Measurements from ENCODE around the gene DLX3.

DLX3 gene

GRCh38 chr17:49952912-49953497 lies 42.0 kb downstream of the DLX3 start:
- no peaks in the 10 kb centered on the region for H3K9me3 ChIP-seq (ENCODE audit: control insufficient read depth in 2 of 2, low read length in 2 of 2)
- no peak overlapping the region for H3K4me3 ChIP-seq (ENCODE audit: low read length in 2 of 2)
- H3K9ac ChIP-seq (ENCODE audit: low read length in 2 of 2): no peak overlapping the region
- H3K27ac ChIP-seq (ENCODE audit: low read length): no peak overlapping the region
- H3K4me1 ChIP-seq (ENCODE audit: control insufficient read depth, insufficient read depth, low read length): no peaks in the 10 kb centered on the region
- no peaks in the 10 kb centered on the region for H3K36me3 ChIP-seq (ENCODE audit: control insufficient read depth in 2 of 2, insufficient read depth in 2 of 2, low read length in 2 of 2)
- peaks cover 26 to 32% of the 10 kb centered on the region in 2 donors for H3K27me3 ChIP-seq (ENCODE audit: control insufficient read depth in 1 of 2, insufficient read depth in 2 of 2, low read length in 2 of 2)

GRCh38 chr17:49952209-49952911 lies 42.7 kb downstream of the DLX3 start:
- Histone ChIP-seq H3K9me3 (ENCODE audit: control insufficient read depth in 2 of 2, low read length in 2 of 2) (no peaks in the 10 kb centered on the region), H3K4me3 (ENCODE audit: low read length in 2 of 2) (no peak overlapping the region), H3K4me1 (ENCODE audit: control insufficient read depth, insufficient read depth, low read length) (no peaks in the 10 kb centered on the region), H3K36me3 (ENCODE audit: control insufficient read depth in 2 of 2, insufficient read depth in 2 of 2, low read length in 2 of 2) (no peaks in the 10 kb centered on the region), H3K27me3 (ENCODE audit: control insufficient read depth in 1 of 2, insufficient read depth in 2 of 2, low read length in 2 of 2) (peaks cover 30 to 33% of the 10 kb centered on the region in 2 donors), H3K27ac (ENCODE audit: low read length) (no peak overlapping the region), H3K9ac (ENCODE audit: low read length in 2 of 2) (no peak overlapping the region)

GRCh38 chr17:49951362-49952082 lies 43.5 kb downstream of the DLX3 start:
- H3K9ac ChIP-seq (ENCODE audit: low read length in 2 of 2): no peak overlapping the region
- H3K36me3 ChIP-seq (ENCODE audit: control insufficient read depth in 2 of 2, insufficient read depth in 2 of 2, low read length in 2 of 2): no peaks in the 10 kb centered on the region
- no peak overlapping the region for H3K27ac ChIP-seq (ENCODE audit: low read length)
- peaks cover 33 to 37% of the 10 kb centered on the region in 2 donors for H3K27me3 ChIP-seq (ENCODE audit: control insufficient read depth in 1 of 2, insufficient read depth in 2 of 2, low read length in 2 of 2)
- no peak overlapping the region for H3K4me3 ChIP-seq (ENCODE audit: low read length in 2 of 2)
- H3K9me3 ChIP-seq (ENCODE audit: control insufficient read depth in 2 of 2, low read length in 2 of 2): no peaks in the 10 kb centered on the region
- H3K4me1 ChIP-seq (ENCODE audit: control insufficient read depth, insufficient read depth, low read length): no peaks in the 10 kb centered on the region

GRCh38 chr17:49949634-49950033 lies 45.4 kb downstream of the DLX3 start:
- H3K36me3 ChIP-seq (ENCODE audit: control insufficient read depth in 2 of 2, insufficient read depth in 2 of 2, low read length in 2 of 2): no peaks in the 10 kb centered on the region
- no peak overlapping the region for H3K4me3 ChIP-seq (ENCODE audit: low read length in 2 of 2)
- no peak overlapping the region for H3K9ac ChIP-seq (ENCODE audit: low read length in 2 of 2)
- H3K27me3 ChIP-seq (ENCODE audit: control insufficient read depth in 1 of 2, insufficient read depth in 2 of 2, low read length in 2 of 2): peaks cover 37 to 46% of the 10 kb centered on the region in 2 donors
- H3K4me1 ChIP-seq (ENCODE audit: control insufficient read depth, insufficient read depth, low read length): no peaks in the 10 kb centered on the region
- no peak overlapping the region for H3K27ac ChIP-seq (ENCODE audit: low read length)
- H3K9me3 ChIP-seq (ENCODE audit: control insufficient read depth in 2 of 2, low read length in 2 of 2): no peaks in the 10 kb centered on the region

- Histone ChIP-seq H3K4me1 (ENCODE audit: control insufficient read depth, insufficient read depth, low read length) (no peaks in the 10 kb centered on the region), H3K9me3 (ENCODE audit: control insufficient read depth in 2 of 2, low read length in 2 of 2) (no peaks in the 10 kb centered on the region), H3K27me3 (ENCODE audit: control insufficient read depth in 1 of 2, insufficient read depth in 2 of 2, low read length in 2 of 2) (peaks cover 33 to 54% of the 10 kb centered on the region in 2 donors)
These were observed 48.0 kb downstream of the DLX3 start for GRCh38 chr17:49946964-49947584.

GRCh38 chr17:49946208-49946607 lies 48.8 kb downstream of the DLX3 start:
- no peaks in the 10 kb centered on the region for H3K36me3 ChIP-seq (ENCODE audit: control insufficient read depth in 2 of 2, insufficient read depth in 2 of 2, low read length in 2 of 2)

More at GRCh38 chr17:49946964-49947584, 48.0 kb downstream of the DLX3 start:
- Histone ChIP-seq H3K36me3 (ENCODE audit: control insufficient read depth in 2 of 2, insufficient read depth in 2 of 2, low read length in 2 of 2) (no peaks in the 10 kb centered on the region), H3K27ac (ENCODE audit: low read length) (no peak overlapping the region), H3K4me3 (ENCODE audit: low read length in 2 of 2) (no peak overlapping the region), H3K9ac (ENCODE audit: low read length in 2 of 2) (no peak overlapping the region)

GRCh38 chr17:49944273-49944870 lies 50.7 kb downstream of the DLX3 start:
- H3K4me3 ChIP-seq (ENCODE audit: low read length in 2 of 2): no peak overlapping the region
- no peaks in the 10 kb centered on the region for H3K4me1 ChIP-seq (ENCODE audit: control insufficient read depth, insufficient read depth, low read length)
- H3K9ac ChIP-seq (ENCODE audit: low read length in 2 of 2): no peak overlapping the region
- H3K36me3 ChIP-seq (ENCODE audit: control insufficient read depth in 2 of 2, insufficient read depth in 2 of 2, low read length in 2 of 2): no peaks in the 10 kb centered on the region
- no peak overlapping the region for H3K27ac ChIP-seq (ENCODE audit: low read length)
- H3K27me3 ChIP-seq (ENCODE audit: control insufficient read depth in 1 of 2, insufficient read depth in 2 of 2, low read length in 2 of 2): peaks cover 11 to 51% of the 10 kb centered on the region in 2 donors
- H3K9me3 ChIP-seq (ENCODE audit: control insufficient read depth in 2 of 2, low read length in 2 of 2): no peaks in the 10 kb centered on the region

More at GRCh38 chr17:49946208-49946607, 48.8 kb downstream of the DLX3 start:
- Histone ChIP-seq H3K9me3 (ENCODE audit: control insufficient read depth in 2 of 2, low read length in 2 of 2) (no peaks in the 10 kb centered on the region), H3K4me3 (ENCODE audit: low read length in 2 of 2) (no peak overlapping the region), H3K9ac (ENCODE audit: low read length in 2 of 2) (no peak overlapping the region), H3K27me3 (ENCODE audit: control insufficient read depth in 1 of 2, insufficient read depth in 2 of 2, low read length in 2 of 2) (peaks cover 25 to 55% of the 10 kb centered on the region in 2 donors), H3K27ac (ENCODE audit: low read length) (no peak overlapping the region), H3K4me1 (ENCODE audit: control insufficient read depth, insufficient read depth, low read length) (no peaks in the 10 kb centered on the region)

- H3K9me3 ChIP-seq (ENCODE audit: control insufficient read depth in 2 of 2, low read length in 2 of 2): no peaks in the 10 kb centered on the region
- no peaks in the 10 kb centered on the region for H3K36me3 ChIP-seq (ENCODE audit: control insufficient read depth in 2 of 2, insufficient read depth in 2 of 2, low read length in 2 of 2)
- no peak overlapping the region for H3K4me3 ChIP-seq (ENCODE audit: low read length in 2 of 2)
- H3K27ac ChIP-seq (ENCODE audit: low read length): no peak overlapping the region
- H3K9ac ChIP-seq (ENCODE audit: low read length in 2 of 2): no peak overlapping the region
- H3K27me3 ChIP-seq (ENCODE audit: control insufficient read depth in 1 of 2, insufficient read depth in 2 of 2, low read length in 2 of 2): peaks cover 13 to 55% of the 10 kb centered on the region in 2 donors
- no peaks in the 10 kb centered on the region for H3K4me1 ChIP-seq (ENCODE audit: control insufficient read depth, insufficient read depth, low read length)
These were observed 52.1 kb downstream of the DLX3 start for GRCh38 chr17:49942947-49943346.

- H3K4me1 ChIP-seq (ENCODE audit: control insufficient read depth, insufficient read depth, low read length): no peaks in the 10 kb centered on the region
- no peaks in the 10 kb centered on the region for H3K9me3 ChIP-seq (ENCODE audit: control insufficient read depth in 2 of 2, low read length in 2 of 2)
- no peak overlapping the region for H3K27ac ChIP-seq (ENCODE audit: low read length)
- no peak overlapping the region for H3K4me3 ChIP-seq (ENCODE audit: low read length in 2 of 2)
- H3K27me3 ChIP-seq (ENCODE audit: control insufficient read depth in 1 of 2, insufficient read depth in 2 of 2, low read length in 2 of 2): peaks cover 5 to 50% of the 10 kb centered on the region in 2 donors
- H3K36me3 ChIP-seq (ENCODE audit: control insufficient read depth in 2 of 2, insufficient read depth in 2 of 2, low read length in 2 of 2): no peaks in the 10 kb centered on the region
- H3K9ac ChIP-seq (ENCODE audit: low read length in 2 of 2): no peak overlapping the region
These were observed 53.6 kb downstream of the DLX3 start for GRCh38 chr17:49941427-49941826.
